ENCODE measurements around the gene RNF187.

Gene RNF187

DNA sequence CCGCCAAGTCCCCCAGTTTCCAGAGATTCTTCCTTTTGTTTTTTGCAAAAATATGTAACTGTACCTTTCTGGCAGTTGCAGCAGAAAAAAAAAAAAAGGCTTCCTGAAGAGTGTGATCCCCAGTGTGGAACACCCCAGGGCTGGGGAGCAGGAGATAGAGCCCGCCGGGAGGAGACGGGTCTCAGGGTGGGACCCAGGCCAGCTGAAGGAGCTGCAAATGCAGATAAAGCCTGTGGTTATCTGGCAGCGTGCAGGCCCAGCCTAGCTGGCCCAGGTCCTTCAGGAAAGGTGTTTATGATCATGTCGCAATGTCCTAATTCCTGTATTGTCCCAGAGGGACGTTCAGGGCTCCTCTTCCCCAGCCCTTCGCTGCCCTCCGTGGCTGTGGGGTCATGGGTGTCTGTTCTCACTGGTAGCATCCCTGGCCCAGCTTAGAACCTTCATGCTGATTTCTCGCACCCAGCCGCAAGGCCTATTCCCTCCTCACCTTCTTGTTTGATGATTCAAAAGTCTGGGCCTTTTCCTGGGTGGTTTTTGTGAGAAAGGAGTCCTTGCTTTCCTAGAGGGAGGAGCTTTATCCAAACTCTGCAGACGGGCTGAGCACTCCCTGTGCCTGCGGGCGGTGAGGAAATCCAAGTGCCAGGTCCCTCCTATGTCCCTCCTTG is 26.2 kb downstream of the RNF187 start:
- H3K27me3 ChIP-seq (replicated peaks; ENCODE audit: control insufficient read depth, insufficient read depth, low read length), result peaks cover 82% of the 10 kb centered on the region
- H3K9ac ChIP-seq (ENCODE audit: low read length), result no peak overlapping the region
- H3K4me1 ChIP-seq (ENCODE audit: control insufficient read depth, insufficient read depth, low read length), result no peaks in the 10 kb centered on the region
- no peak overlapping the region for H3K4me3 ChIP-seq (ENCODE audit: low read length)
- H3K36me3 ChIP-seq (ENCODE audit: control insufficient read depth, insufficient read depth, low read length, severe bottlenecking), result no peaks in the 10 kb centered on the region
- DNase-seq (ENCODE audit: low read depth), result no peak
- H3K9me3 ChIP-seq (ENCODE audit: control insufficient read depth, low read length), result peaks cover 4% of the 10 kb centered on the region

DNA sequence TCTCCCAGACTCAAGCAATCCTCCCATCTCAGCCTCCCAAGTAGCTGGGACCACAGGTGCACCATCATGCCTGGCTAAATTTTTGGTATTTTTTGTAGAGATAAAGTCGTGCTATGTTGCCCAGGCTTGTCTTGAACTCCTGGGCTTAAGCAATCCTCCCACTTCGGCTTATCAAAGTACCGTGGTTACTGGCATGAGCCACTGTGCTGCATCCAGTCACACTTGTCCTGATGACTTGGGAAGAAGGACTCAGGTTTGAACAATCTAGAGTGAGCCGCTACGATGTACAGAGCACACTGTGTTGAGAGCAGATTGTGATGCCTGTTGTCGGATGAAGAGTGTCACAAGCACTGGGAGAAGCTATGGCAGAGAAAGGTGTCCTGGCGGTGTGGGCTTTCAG is 27.2 kb downstream of the RNF187 start:
- Histone ChIP-seq H3K4me1 (ENCODE audit: control insufficient read depth, insufficient read depth, low read length) (peaks cover 4% of the 10 kb centered on the region), H3K4me3 (ENCODE audit: low read length) (no peak overlapping the region), H3K9ac (ENCODE audit: low read length) (no peak overlapping the region), H3K9me3 (ENCODE audit: control insufficient read depth, low read length) (no peaks in the 10 kb centered on the region), H3K36me3 (ENCODE audit: control insufficient read depth, insufficient read depth, low read length, severe bottlenecking) (no peaks in the 10 kb centered on the region), H3K27me3 (replicated peaks; ENCODE audit: control insufficient read depth, insufficient read depth, low read length) (peaks cover 73% of the 10 kb centered on the region)
- DNase-seq (ENCODE audit: low read depth), result no peak

DNA sequence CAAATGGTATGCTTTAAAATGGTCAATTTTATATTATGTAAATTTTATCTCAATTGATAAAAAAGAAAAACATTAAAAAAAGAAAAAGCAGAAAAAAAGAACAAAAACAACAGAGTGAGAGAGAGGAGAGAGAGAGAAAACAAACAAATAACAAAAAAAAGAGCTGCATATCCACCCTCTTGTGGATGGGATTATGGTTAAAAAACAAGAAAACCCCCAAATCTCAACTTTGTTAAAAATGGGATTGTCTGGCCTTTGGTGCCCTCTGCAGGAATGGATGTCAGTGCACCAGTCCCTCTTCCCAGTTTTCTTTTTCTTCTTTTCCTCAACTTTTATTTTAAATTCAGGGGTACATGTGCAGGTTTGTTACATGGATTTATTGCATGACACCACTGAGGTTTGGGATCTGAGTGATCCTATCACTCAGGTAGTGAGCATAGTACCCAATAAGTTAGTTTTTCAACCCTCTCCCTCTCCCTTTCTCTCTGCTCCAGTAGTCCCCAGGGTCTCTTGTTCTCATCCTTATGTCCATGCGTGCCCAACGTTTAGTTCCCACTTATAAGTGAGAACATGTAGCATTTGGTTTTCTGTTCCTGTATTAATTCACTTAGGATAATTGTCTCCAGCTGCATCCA is 28.1 kb downstream of the RNF187 start:
- Histone ChIP-seq H3K9ac (ENCODE audit: low read length) (no peak overlapping the region), H3K27me3 (replicated peaks; ENCODE audit: control insufficient read depth, insufficient read depth, low read length) (peaks cover 70% of the 10 kb centered on the region), H3K4me3 (ENCODE audit: low read length) (no peak overlapping the region), H3K4me1 (ENCODE audit: control insufficient read depth, insufficient read depth, low read length) (peaks cover 4% of the 10 kb centered on the region), H3K36me3 (ENCODE audit: control insufficient read depth, insufficient read depth, low read length, severe bottlenecking) (no peaks in the 10 kb centered on the region), H3K9me3 (ENCODE audit: control insufficient read depth, low read length) (no peaks in the 10 kb centered on the region)
- peak; percentile 72 for DNase-seq (ENCODE audit: low read depth)

GRCh38 chr1:228517655-228518054 is 30.5 kb downstream of the RNF187 start:
- DNase-seq (ENCODE audit: low read depth), result no peak
- H3K27me3 ChIP-seq (replicated peaks; ENCODE audit: control insufficient read depth, insufficient read depth, low read length), result peaks cover 57% of the 10 kb centered on the region
- H3K4me1 ChIP-seq (ENCODE audit: control insufficient read depth, insufficient read depth, low read length), result peaks cover 4% of the 10 kb centered on the region
- no peaks in the 10 kb centered on the region for H3K9me3 ChIP-seq (ENCODE audit: control insufficient read depth, low read length)
- H3K9ac ChIP-seq (ENCODE audit: low read length), result no peak overlapping the region
- no peak overlapping the region for H3K4me3 ChIP-seq (ENCODE audit: low read length)
- H3K36me3 ChIP-seq (ENCODE audit: control insufficient read depth, insufficient read depth, low read length, severe bottlenecking), result no peaks in the 10 kb centered on the region

- Histone ChIP-seq H3K9me3 (ENCODE audit: control insufficient read depth, low read length) (no peaks in the 10 kb centered on the region), H3K9ac (ENCODE audit: low read length) (no peak overlapping the region), H3K4me1 (ENCODE audit: control insufficient read depth, insufficient read depth, low read length) (no peaks in the 10 kb centered on the region), H3K36me3 (ENCODE audit: control insufficient read depth, insufficient read depth, low read length, severe bottlenecking) (no peaks in the 10 kb centered on the region), H3K4me3 (ENCODE audit: low read length) (no peak overlapping the region), H3K27me3 (replicated peaks; ENCODE audit: control insufficient read depth, insufficient read depth, low read length) (peaks cover 11% of the 10 kb centered on the region)
- no peak for DNase-seq (ENCODE audit: low read depth)
Measured at GRCh38 chr1:228527596-228527995, 40.4 kb downstream of the RNF187 start.

- DNase-seq (ENCODE audit: low read depth), result no peak
- H3K9me3 ChIP-seq (ENCODE audit: control insufficient read depth, low read length), result no peaks in the 10 kb centered on the region
- peaks cover 11% of the 10 kb centered on the region for H3K27me3 ChIP-seq (replicated peaks; ENCODE audit: control insufficient read depth, insufficient read depth, low read length)
- no peak overlapping the region for H3K9ac ChIP-seq (ENCODE audit: low read length)
- H3K4me1 ChIP-seq (ENCODE audit: control insufficient read depth, insufficient read depth, low read length), result no peaks in the 10 kb centered on the region
- no peak overlapping the region for H3K4me3 ChIP-seq (ENCODE audit: low read length)
- no peaks in the 10 kb centered on the region for H3K36me3 ChIP-seq (ENCODE audit: control insufficient read depth, insufficient read depth, low read length, severe bottlenecking)
Measured at GRCh38 chr1:228528612-228529011, 41.4 kb downstream of the RNF187 start.

GRCh38 chr1:228530086-228530758 is 43.0 kb downstream of the RNF187 start:
- H3K9ac ChIP-seq (ENCODE audit: low read length), result no peak overlapping the region
- peaks cover 11% of the 10 kb centered on the region for H3K27me3 ChIP-seq (replicated peaks; ENCODE audit: control insufficient read depth, insufficient read depth, low read length)
- H3K4me3 ChIP-seq (ENCODE audit: low read length), result no peak overlapping the region
- no peaks in the 10 kb centered on the region for H3K4me1 ChIP-seq (ENCODE audit: control insufficient read depth, insufficient read depth, low read length)
- no peaks in the 10 kb centered on the region for H3K9me3 ChIP-seq (ENCODE audit: control insufficient read depth, low read length)
- DNase-seq (ENCODE audit: low read depth), result no peak
- H3K36me3 ChIP-seq (ENCODE audit: control insufficient read depth, insufficient read depth, low read length, severe bottlenecking), result no peaks in the 10 kb centered on the region

DNA sequence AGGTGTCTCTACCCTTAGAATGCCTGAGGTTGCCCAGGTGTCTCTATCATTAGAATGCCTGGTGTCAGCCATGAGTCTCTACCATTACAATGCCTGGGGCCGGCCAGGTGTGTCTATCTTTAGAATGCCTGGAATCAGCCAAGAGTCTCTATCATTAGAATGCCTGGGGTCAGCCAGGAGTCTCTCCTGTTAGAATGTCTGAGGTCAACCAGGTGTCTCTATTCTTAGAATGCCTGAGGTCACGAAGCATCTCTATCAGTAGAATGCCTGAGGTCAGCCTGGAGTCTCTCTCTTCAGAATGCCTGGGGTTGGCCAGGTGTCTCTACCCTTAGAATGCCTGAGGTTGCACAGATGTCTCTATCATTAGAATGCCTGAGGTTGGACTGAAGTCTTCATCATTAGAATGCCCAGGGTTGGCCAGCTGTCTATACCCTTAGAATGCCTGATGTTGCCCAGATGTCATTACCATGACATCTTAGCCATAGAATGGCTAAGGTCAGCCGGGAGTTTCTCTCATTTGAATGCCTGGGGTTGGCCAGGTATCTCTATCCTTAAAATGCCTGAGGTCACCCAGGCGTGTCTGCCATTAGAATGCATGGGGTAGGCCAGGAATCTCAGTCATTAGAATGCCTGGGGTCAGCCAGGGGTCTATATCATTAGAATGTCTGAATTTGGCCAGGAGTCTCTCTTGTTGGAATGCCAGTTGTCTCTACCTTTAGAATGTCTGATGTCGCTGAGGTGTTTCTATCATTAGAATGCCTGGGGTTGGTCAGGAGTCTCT is 44.0 kb downstream of the RNF187 start:
- Histone ChIP-seq H3K9ac (ENCODE audit: low read length) (no peak overlapping the region), H3K36me3 (ENCODE audit: control insufficient read depth, insufficient read depth, low read length, severe bottlenecking) (no peaks in the 10 kb centered on the region), H3K9me3 (ENCODE audit: control insufficient read depth, low read length) (peaks cover 6% of the 10 kb centered on the region), H3K4me3 (ENCODE audit: low read length) (no peak overlapping the region), H3K4me1 (ENCODE audit: control insufficient read depth, insufficient read depth, low read length) (no peaks in the 10 kb centered on the region), H3K27me3 (replicated peaks; ENCODE audit: control insufficient read depth, insufficient read depth, low read length) (peaks cover 11% of the 10 kb centered on the region)
- DNase-seq (ENCODE audit: low read depth), result no peak

- H3K27me3 ChIP-seq (replicated peaks; ENCODE audit: control insufficient read depth, insufficient read depth, low read length), result peaks cover 6% of the 10 kb centered on the region
- H3K36me3 ChIP-seq (ENCODE audit: control insufficient read depth, insufficient read depth, low read length, severe bottlenecking), result no peaks in the 10 kb centered on the region
- no peak overlapping the region for H3K9ac ChIP-seq (ENCODE audit: low read length)
- no peak overlapping the region for H3K4me3 ChIP-seq (ENCODE audit: low read length)
- H3K4me1 ChIP-seq (ENCODE audit: control insufficient read depth, insufficient read depth, low read length), result no peaks in the 10 kb centered on the region
- H3K9me3 ChIP-seq (ENCODE audit: control insufficient read depth, low read length), result peaks cover 26% of the 10 kb centered on the region
- no peak for DNase-seq (ENCODE audit: low read depth)
Measured at GRCh38 chr1:228538831-228539230, 51.6 kb downstream of the RNF187 start.

DNA sequence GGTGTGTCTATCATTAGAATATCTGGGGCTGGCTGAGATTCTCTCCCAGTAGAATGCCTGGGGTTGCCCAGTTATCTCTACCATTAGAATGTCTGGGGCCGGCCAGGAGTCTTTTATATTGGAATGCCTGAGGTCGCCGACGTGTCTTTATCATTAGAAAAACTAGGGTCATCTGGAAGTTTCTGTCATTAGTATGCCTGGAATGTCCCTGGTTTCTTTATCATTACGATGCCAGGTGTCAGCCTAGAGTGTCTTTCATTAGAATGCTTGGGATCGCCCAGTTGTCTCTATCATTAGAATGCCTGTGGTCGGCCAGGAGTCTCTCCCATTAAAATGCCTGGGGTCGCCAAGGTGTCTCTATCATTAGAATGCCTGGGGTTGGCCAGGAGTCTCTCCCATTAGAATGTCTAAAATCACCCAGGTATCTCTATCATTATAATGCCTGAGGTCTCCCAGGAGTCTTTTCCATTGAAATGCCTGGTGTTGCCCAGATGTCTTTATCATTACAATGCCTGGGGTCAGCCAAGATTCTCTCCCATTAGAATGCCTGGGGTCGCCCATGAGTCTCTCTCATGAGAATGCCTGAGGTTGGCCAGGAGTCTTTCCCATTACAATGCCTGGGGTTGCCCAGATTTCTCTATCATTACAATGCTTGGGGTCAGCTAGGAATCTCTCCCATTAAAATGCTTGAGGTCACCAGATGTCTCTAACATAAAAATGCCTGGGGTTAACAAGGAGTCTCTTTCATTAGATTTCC is 53.2 kb downstream of the RNF187 start:
- H3K9me3 ChIP-seq (ENCODE audit: control insufficient read depth, low read length), result peaks cover 26% of the 10 kb centered on the region
- no peak overlapping the region for H3K9ac ChIP-seq (ENCODE audit: low read length)
- peaks cover 12% of the 10 kb centered on the region for H3K27me3 ChIP-seq (replicated peaks; ENCODE audit: control insufficient read depth, insufficient read depth, low read length)
- no peaks in the 10 kb centered on the region for H3K36me3 ChIP-seq (ENCODE audit: control insufficient read depth, insufficient read depth, low read length, severe bottlenecking)
- no peak for DNase-seq (ENCODE audit: low read depth)
- no peaks in the 10 kb centered on the region for H3K4me1 ChIP-seq (ENCODE audit: control insufficient read depth, insufficient read depth, low read length)
- no peak overlapping the region for H3K4me3 ChIP-seq (ENCODE audit: low read length)

All from adipocyte (in vitro differentiated cells).